DOHH2 (cell line): ENCODE data around the gene RRN3.
"Not testable (repeated sequence)": the region's sequence is repeated elsewhere in the genome, so short reads cannot be mapped to it uniquely, and the experiment has no call there.

Experiments
- H3F3A ChIP-seq: fragments of 200-600 bp; sonication (generic), shearing (Covaris generic); 2 replicates; pipeline ENCODE4 v1.6.0; 2016; ENCODE audit warnings: antibody characterized with exemption, mild to moderate bottlenecking; ENCODE audit not compliant: control insufficient read depth, insufficient read depth
- H3K27ac ChIP-seq: fragments of 200-600 bp; sonication (generic); 2 replicates; pipeline ENCODE4 v1.5.1; 2014; ENCODE audit warnings: low read depth, mild to moderate bottlenecking, low read length, moderate library complexity
- H3K27me3 ChIP-seq: fragments of 200-600 bp; sonication (generic); 2 replicates; pipeline ENCODE4 v1.6.1; 2014; ENCODE audit warnings: mild to moderate bottlenecking, low read length, mixed read lengths; ENCODE audit not compliant: control insufficient read depth
- H3K36me3 ChIP-seq: fragments of 200-600 bp; sonication (generic); 2 replicates; pipeline ENCODE4 v1.6.1; 2014; ENCODE audit warnings: mild to moderate bottlenecking, low read length, moderate library complexity, mixed read lengths; ENCODE audit not compliant: control insufficient read depth
- H3K4me1 ChIP-seq: fragments of 200-600 bp; sonication (generic); 2 replicates; pipeline ENCODE4 v1.6.1; 2014; ENCODE audit warnings: mild to moderate bottlenecking, low read length, mixed read lengths; ENCODE audit not compliant: control insufficient read depth
- H3K4me2 ChIP-seq: fragments of 200-600 bp; sonication (generic); 2 replicates; pipeline ENCODE4 v1.6.0; 2014; ENCODE audit warnings: mild to moderate bottlenecking, low read length, moderate library complexity
- H3K4me3 ChIP-seq: fragments of 200-600 bp; sonication (generic); 2 replicates; pipeline ENCODE4 v1.5.1; 2014; ENCODE audit warnings: mild to moderate bottlenecking, low read length, mixed read lengths
- H3K79me2 ChIP-seq: fragments of 200-600 bp; sonication (generic); 2 replicates; pipeline ENCODE4 v1.6.1; 2014; ENCODE audit warnings: mild to moderate bottlenecking, low read length, mixed read lengths; ENCODE audit not compliant: control insufficient read depth
- H3K9me2 ChIP-seq: fragments of 200-600 bp; sonication (generic); replicated peaks from 2 replicates; pipeline ENCODE4 v1.6.1; 2014; ENCODE audit warnings: mild to moderate bottlenecking, low read length, mixed read lengths; ENCODE audit not compliant: control insufficient read depth
- H3K9me3 ChIP-seq: fragments of 200-600 bp; sonication (generic); 2 replicates; pipeline ENCODE4 v1.6.1; 2014; ENCODE audit warnings: antibody characterized with exemption, low read length, mixed read lengths; ENCODE audit not compliant: control insufficient read depth, insufficient read depth
- H4K20me1 ChIP-seq: fragments of 200-600 bp; sonication (generic); 2 replicates; pipeline ENCODE4 v1.6.0; 2014; ENCODE audit warnings: low read depth, mild to moderate bottlenecking, antibody characterized with exemption, low read length, moderate library complexity; ENCODE audit not compliant: control insufficient read depth, insufficient read depth

Gene RRN3

DNA sequence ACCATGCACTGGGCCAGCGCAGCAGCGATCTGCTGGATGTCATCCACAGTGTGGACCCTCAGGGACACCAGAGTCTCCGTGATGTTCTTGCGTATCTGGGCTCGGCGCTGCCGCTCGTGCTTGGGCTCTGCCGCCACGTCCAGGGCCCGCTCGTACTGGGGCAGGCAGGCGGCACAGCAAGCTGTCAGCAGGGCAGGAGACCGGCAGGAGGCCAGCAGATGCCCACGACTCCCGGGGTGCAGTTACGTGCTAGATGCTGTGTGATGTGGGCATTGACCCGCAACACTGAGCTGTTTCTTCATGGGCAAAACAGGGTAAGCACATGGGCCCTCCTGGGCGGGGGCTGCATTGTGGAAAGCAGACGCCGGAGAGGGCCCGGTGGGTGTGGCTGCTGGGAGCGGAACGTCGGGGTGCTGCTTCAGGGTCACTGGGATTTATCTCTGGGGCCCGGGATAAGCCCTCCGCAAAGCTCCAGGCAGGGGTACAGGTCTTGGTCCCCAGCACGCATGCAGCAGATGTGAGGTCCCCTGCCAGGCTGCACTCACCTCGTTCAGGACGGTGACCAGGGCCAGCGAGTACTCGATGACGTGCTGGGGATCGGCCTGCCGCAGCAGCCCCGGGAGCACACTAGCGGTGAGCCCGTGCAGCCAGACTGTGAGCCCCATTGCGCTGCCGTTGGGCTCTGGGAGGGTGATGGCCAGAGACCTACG is 38.8 kb upstream of the RRN3 start:
- not testable (repeated sequence) for H3K4me3 ChIP-seq, H3K4me1 ChIP-seq, H3K9me2 ChIP-seq, H3K79me2 ChIP-seq, H3K36me3 ChIP-seq, H3K4me2 ChIP-seq, H3K27ac ChIP-seq, H3K27me3 ChIP-seq, H3F3A ChIP-seq, H3K9me3 ChIP-seq, H4K20me1 ChIP-seq

- not testable (repeated sequence) for H3K27me3 ChIP-seq, H3F3A ChIP-seq, H3K4me2 ChIP-seq, H3K79me2 ChIP-seq, H4K20me1 ChIP-seq, H3K9me2 ChIP-seq, H3K27ac ChIP-seq, H3K9me3 ChIP-seq, H3K4me1 ChIP-seq, H3K4me3 ChIP-seq, H3K36me3 ChIP-seq
These were observed 37.0 kb upstream of the RRN3 start for GRCh38 chr16:15130943-15131700.

- not testable (repeated sequence) for H4K20me1 ChIP-seq, H3K27ac ChIP-seq, H3K4me3 ChIP-seq, H3K79me2 ChIP-seq, H3K36me3 ChIP-seq, H3K9me2 ChIP-seq, H3K4me1 ChIP-seq, H3F3A ChIP-seq, H3K9me3 ChIP-seq, H3K27me3 ChIP-seq, H3K4me2 ChIP-seq
These were observed 36.3 kb upstream of the RRN3 start for GRCh38 chr16:15130256-15130932.

GRCh38 chr16:15127641-15128425 is 33.8 kb upstream of the RRN3 start:
- H3K4me2 ChIP-seq, H3K4me3 ChIP-seq, H3K9me2 ChIP-seq, H4K20me1 ChIP-seq, H3F3A ChIP-seq, H3K4me1 ChIP-seq, H3K36me3 ChIP-seq, H3K9me3 ChIP-seq, H3K27me3 ChIP-seq, H3K27ac ChIP-seq, H3K79me2 ChIP-seq: not testable (repeated sequence)

GRCh38 chr16:15100372-15100987 is 6.4 kb upstream of the RRN3 start:
- not testable (repeated sequence) for H3K27ac ChIP-seq, H3K9me2 ChIP-seq, H3F3A ChIP-seq, H4K20me1 ChIP-seq, H3K4me1 ChIP-seq, H3K4me2 ChIP-seq, H3K27me3 ChIP-seq, H3K36me3 ChIP-seq, H3K79me2 ChIP-seq, H3K4me3 ChIP-seq, H3K9me3 ChIP-seq

- H3K4me3 ChIP-seq, H3K36me3 ChIP-seq, H3K4me1 ChIP-seq, H3K9me3 ChIP-seq, H3K4me2 ChIP-seq, H4K20me1 ChIP-seq, H3K9me2 ChIP-seq, H3F3A ChIP-seq, H3K27me3 ChIP-seq, H3K27ac ChIP-seq, H3K79me2 ChIP-seq: not testable (repeated sequence)
These were observed 5.4 kb upstream of the RRN3 start for GRCh38 chr16:15099366-15099909.

- H3K9me3 ChIP-seq, H3K36me3 ChIP-seq, H3K27ac ChIP-seq, H3K27me3 ChIP-seq, H3F3A ChIP-seq, H3K4me3 ChIP-seq, H3K4me2 ChIP-seq, H4K20me1 ChIP-seq, H3K9me2 ChIP-seq: not testable (repeated sequence)
- Histone ChIP-seq H3K79me2 (peaks cover 28% of the 10 kb centered on the region), H3K4me1 (peaks cover 12% of the 10 kb centered on the region)
These were observed 2.5 kb upstream of the RRN3 start for GRCh38 chr16:15096583-15096972.
